Urothelium cell line (cell line): ENCODE data around the gene PIGQ.

ENCODE experiments used
- DNase-seq: peaks from one replicate; pipeline ENCODE4 v3.0.0; 2011; ENCODE audit warnings: low spot score, mixed read lengths
- FAIRE-seq: peaks from 2 replicates; lab custom pipeline; 2011; peaks lifted over from hg19 to GRCh38; lab: Jason Lieb, UNC

PIGQ gene

GRCh38 chr16:554640-555365 is 15.0 kb upstream of the PIGQ start:
- no peak for FAIRE-seq
- DNase-seq = no peak

GRCh38 chr16:555528-556473 is 14.0 kb upstream of the PIGQ start:
- FAIRE-seq = no peak
- DNase-seq = no peak

GRCh38 chr16:556474-557173 is 13.1 kb upstream of the PIGQ start:
- FAIRE-seq (no peak), DNase-seq (no peak)

GRCh38 chr16:557463-558297 is 12.1 kb upstream of the PIGQ start:
- no peak for DNase-seq
- no peak for FAIRE-seq

- no peak for FAIRE-seq
- DNase-seq = no peak
Observed at GRCh38 chr16:558298-559020, 11.3 kb upstream of the PIGQ start.

GRCh38 chr16:559021-559380 is 10.8 kb upstream of the PIGQ start:
- DNase-seq (no peak), FAIRE-seq (no peak)

GRCh38 chr16:559411-560203 is 10.2 kb upstream of the PIGQ start:
- FAIRE-seq (no peak), DNase-seq (no peak)

GRCh38 chr16:560204-560700 is 9.5 kb upstream of the PIGQ start, which contains the start of gene PRR35:
TSS of gene PRR35 (plus strand) at chr16:560394. CDS start at chr16:563295, 2,901 bp downstream.
- DNase-seq (no peak), FAIRE-seq (no peak)

- DNase-seq (no peak), FAIRE-seq (no peak)
Observed at GRCh38 chr16:560701-561412, 8.9 kb upstream of the PIGQ start.

GRCh38 chr16:561413-561794 is 8.4 kb upstream of the PIGQ start:
- DNase-seq (no peak), FAIRE-seq (no peak)

GRCh38 chr16:561957-562938 is 7.5 kb upstream of the PIGQ start:
- FAIRE-seq = peak; percentile 68
- DNase-seq = no peak

- FAIRE-seq = no peak
Observed at GRCh38 chr16:563072-563644, 6.6 kb upstream of the PIGQ start.

GRCh38 chr16:564690-565418 is 4.9 kb upstream of the PIGQ start:
- FAIRE-seq = no peak
- no peak for DNase-seq

More at GRCh38 chr16:563072-563644, 6.6 kb upstream of the PIGQ start:
- DNase-seq = no peak

- DNase-seq = no peak
- FAIRE-seq = no peak
Observed at GRCh38 chr16:565419-566330, 4.1 kb upstream of the PIGQ start.
